ENCODE results near the gene TP53I11.

The TP53I11 gene

DNA sequence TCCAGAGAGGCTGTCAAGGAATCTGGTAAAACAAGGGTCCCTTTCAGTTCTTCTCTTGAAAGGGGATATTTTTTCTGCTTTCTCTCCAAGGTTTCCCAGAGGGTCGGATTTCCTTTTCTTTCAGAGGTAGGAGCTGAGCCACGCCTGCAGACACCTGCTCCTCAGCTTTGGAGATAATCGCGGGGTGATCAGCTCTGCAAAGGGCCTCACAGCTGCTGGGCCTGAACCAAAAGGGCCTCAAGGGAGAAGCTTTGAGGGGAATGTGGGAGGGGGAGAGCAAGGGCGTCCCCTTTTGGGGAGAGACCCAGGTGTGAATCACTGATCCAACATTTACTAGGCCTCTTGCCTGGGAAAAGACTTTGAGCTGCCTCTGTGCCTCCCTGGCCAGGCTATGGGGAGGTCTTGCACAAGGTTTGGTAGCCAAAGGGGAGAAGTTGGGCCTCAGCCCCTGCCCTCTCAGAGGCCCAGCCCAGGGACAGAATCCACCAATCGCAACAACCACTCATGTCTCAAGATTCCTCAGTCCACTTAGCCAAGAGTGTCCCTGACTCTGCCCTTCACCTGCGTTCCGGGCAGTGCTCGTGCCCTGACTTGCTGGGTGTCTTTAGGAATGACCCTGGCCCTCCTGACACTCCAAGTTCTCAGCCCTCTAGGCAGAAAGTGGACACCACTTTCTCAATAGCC, 14.0 kb upstream of the TP53I11 start (continued):
- TF ChIP-seq, protein P1, sequence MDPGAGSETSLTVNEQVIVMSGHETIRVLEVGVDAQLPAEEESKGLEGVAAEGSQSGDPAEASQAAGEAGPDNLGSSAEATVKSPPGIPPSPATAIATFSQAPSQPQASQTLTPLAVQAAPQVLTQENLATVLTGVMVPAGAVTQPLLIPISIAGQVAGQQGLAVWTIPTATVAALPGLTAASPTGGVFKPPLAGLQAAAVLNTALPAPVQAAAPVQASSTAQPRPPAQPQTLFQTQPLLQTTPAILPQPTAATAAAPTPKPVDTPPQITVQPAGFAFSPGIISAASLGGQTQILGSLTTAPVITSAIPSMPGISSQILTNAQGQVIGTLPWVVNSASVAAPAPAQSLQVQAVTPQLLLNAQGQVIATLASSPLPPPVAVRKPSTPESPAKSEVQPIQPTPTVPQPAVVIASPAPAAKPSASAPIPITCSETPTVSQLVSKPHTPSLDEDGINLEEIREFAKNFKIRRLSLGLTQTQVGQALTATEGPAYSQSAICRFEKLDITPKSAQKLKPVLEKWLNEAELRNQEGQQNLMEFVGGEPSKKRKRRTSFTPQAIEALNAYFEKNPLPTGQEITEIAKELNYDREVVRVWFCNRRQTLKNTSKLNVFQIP (CRISPR knock-in tag; IDR thresholded peaks at IDR 0.05; ENCODE audit: borderline replicate concordance, low read depth) = no peak
- TF ChIP-seq CSDC2 (CRISPR knock-in tag; IDR thresholded peaks at IDR 0.05) (no peak), OSR1 (CRISPR knock-in tag; IDR thresholded peaks at IDR 0.05) (no peak)

DNA sequence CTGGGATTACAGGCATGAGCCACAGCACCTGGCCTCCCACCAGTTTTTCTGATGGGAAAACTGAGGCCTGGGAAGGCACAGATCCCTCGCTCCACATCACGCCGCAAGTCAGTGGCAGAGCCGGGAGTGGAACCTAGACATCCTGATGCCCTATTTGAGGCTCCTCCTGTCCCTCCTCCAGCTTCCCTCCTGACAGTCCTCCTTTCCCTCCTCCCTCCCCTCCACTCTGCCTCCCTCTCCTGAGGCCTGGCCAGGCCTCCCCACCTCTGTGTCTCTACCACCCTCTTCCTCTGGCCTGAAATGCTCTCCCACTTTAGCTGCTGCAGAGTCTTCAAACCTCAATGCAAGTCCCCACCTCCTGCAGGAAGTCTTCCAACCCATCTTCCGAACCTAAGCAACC, 13.3 kb upstream of the TP53I11 start:
- ATAC-seq = no peak
- no peak for TF ChIP-seq PPARA (CRISPR knock-in tag; IDR thresholded peaks at IDR 0.05; ENCODE audit: borderline replicate concordance)
- TF ChIP-seq ESRRG (CRISPR knock-in tag; IDR thresholded peaks at IDR 0.05) = no peak
- TF ChIP-seq ISL1 (CRISPR knock-in tag; IDR thresholded peaks at IDR 0.05) = no peak
- no peak for TF ChIP-seq BACH2 (CRISPR knock-in tag; IDR thresholded peaks at IDR 0.05; ENCODE audit: borderline replicate concordance)
- TF ChIP-seq, protein P2, sequence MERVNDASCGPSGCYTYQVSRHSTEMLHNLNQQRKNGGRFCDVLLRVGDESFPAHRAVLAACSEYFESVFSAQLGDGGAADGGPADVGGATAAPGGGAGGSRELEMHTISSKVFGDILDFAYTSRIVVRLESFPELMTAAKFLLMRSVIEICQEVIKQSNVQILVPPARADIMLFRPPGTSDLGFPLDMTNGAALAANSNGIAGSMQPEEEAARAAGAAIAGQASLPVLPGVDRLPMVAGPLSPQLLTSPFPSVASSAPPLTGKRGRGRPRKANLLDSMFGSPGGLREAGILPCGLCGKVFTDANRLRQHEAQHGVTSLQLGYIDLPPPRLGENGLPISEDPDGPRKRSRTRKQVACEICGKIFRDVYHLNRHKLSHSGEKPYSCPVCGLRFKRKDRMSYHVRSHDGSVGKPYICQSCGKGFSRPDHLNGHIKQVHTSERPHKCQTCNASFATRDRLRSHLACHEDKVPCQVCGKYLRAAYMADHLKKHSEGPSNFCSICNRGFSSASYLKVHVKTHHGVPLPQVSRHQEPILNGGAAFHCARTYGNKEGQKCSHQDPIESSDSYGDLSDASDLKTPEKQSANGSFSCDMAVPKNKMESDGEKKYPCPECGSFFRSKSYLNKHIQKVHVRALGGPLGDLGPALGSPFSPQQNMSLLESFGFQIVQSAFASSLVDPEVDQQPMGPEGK (CRISPR knock-in tag; IDR thresholded peaks at IDR 0.05; ENCODE audit: borderline replicate concordance) = no peak
- TF ChIP-seq, protein P3, sequence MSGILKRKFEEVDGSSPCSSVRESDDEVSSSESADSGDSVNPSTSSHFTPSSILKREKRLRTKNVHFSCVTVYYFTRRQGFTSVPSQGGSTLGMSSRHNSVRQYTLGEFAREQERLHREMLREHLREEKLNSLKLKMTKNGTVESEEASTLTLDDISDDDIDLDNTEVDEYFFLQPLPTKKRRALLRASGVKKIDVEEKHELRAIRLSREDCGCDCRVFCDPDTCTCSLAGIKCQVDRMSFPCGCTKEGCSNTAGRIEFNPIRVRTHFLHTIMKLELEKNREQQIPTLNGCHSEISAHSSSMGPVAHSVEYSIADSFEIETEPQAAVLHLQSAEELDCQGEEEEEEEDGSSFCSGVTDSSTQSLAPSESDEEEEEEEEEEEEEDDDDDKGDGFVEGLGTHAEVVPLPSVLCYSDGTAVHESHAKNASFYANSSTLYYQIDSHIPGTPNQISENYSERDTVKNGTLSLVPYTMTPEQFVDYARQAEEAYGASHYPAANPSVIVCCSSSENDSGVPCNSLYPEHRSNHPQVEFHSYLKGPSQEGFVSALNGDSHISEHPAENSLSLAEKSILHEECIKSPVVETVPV (CRISPR knock-in tag; IDR thresholded peaks at IDR 0.05) = no peak
- TF ChIP-seq, protein P4, sequence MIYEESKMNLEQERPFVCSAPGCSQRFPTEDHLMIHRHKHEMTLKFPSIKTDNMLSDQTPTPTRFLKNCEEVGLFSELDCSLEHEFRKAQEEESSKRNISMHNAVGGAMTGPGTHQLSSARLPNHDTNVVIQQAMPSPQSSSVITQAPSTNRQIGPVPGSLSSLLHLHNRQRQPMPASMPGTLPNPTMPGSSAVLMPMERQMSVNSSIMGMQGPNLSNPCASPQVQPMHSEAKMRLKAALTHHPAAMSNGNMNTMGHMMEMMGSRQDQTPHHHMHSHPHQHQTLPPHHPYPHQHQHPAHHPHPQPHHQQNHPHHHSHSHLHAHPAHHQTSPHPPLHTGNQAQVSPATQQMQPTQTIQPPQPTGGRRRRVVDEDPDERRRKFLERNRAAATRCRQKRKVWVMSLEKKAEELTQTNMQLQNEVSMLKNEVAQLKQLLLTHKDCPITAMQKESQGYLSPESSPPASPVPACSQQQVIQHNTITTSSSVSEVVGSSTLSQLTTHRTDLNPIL (CRISPR knock-in tag; IDR thresholded peaks at IDR 0.05; ENCODE audit: low read depth) = no peak
- no peak for TF ChIP-seq TCF4 (CRISPR knock-in tag; IDR thresholded peaks at IDR 0.05; ENCODE audit: borderline replicate concordance)
- TF ChIP-seq, protein P1 (CRISPR knock-in tag; IDR thresholded peaks at IDR 0.05; ENCODE audit: borderline replicate concordance, low read depth) = no peak
- TF ChIP-seq CSDC2 (CRISPR knock-in tag; IDR thresholded peaks at IDR 0.05) = no peak
- no peak for TF ChIP-seq ZNF8 (CRISPR knock-in tag; IDR thresholded peaks at IDR 0.05)
- no peak for TF ChIP-seq ZNF565 (CRISPR knock-in tag; conservative IDR thresholded peaks at IDR 0.05; ENCODE audit: low read depth)
- TF ChIP-seq OSR1 (CRISPR knock-in tag; IDR thresholded peaks at IDR 0.05) = no peak
- no peak for TF ChIP-seq RARB (CRISPR knock-in tag; IDR thresholded peaks at IDR 0.05)
- TF ChIP-seq TOX (CRISPR knock-in tag; IDR thresholded peaks at IDR 0.05; ENCODE audit: borderline replicate concordance) = no peak
- TF ChIP-seq ZFP30 (CRISPR knock-in tag; IDR thresholded peaks at IDR 0.05) = no peak
- TF ChIP-seq, protein P5, sequence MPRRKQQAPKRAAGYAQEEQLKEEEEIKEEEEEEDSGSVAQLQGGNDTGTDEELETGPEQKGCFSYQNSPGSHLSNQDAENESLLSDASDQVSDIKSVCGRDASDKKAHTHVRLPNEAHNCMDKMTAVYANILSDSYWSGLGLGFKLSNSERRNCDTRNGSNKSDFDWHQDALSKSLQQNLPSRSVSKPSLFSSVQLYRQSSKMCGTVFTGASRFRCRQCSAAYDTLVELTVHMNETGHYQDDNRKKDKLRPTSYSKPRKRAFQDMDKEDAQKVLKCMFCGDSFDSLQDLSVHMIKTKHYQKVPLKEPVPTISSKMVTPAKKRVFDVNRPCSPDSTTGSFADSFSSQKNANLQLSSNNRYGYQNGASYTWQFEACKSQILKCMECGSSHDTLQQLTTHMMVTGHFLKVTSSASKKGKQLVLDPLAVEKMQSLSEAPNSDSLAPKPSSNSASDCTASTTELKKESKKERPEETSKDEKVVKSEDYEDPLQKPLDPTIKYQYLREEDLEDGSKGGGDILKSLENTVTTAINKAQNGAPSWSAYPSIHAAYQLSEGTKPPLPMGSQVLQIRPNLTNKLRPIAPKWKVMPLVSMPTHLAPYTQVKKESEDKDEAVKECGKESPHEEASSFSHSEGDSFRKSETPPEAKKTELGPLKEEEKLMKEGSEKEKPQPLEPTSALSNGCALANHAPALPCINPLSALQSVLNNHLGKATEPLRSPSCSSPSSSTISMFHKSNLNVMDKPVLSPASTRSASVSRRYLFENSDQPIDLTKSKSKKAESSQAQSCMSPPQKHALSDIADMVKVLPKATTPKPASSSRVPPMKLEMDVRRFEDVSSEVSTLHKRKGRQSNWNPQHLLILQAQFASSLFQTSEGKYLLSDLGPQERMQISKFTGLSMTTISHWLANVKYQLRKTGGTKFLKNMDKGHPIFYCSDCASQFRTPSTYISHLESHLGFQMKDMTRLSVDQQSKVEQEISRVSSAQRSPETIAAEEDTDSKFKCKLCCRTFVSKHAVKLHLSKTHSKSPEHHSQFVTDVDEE (CRISPR knock-in tag; IDR thresholded peaks at IDR 0.05) = no peak
- TF ChIP-seq GLIS3 (CRISPR knock-in tag; IDR thresholded peaks at IDR 0.05) = no peak
- no peak for TF ChIP-seq ARNTL (CRISPR knock-in tag; IDR thresholded peaks at IDR 0.05; ENCODE audit: borderline replicate concordance, low read depth)
- no peak for TF ChIP-seq ZFP3 (CRISPR knock-in tag; IDR thresholded peaks at IDR 0.05)
